ENCODE results near the gene ZCCHC14. TPM values are rescaled to one million over a fixed set of nuclear protein-coding genes. Genes with fewer than 3 reads are reported as not detected.
A peak's percentile ranks its signal among the peaks of the same experiment; 100 is the strongest.
"Not testable (repeated sequence)": the region's sequence is repeated elsewhere in the genome, so short reads cannot be mapped to it uniquely, and the experiment has no call there.

The ZCCHC14 gene
- total and polyA plus RNA-seq, 2 donors = 2.7 to 7.3 TPM

DNA sequence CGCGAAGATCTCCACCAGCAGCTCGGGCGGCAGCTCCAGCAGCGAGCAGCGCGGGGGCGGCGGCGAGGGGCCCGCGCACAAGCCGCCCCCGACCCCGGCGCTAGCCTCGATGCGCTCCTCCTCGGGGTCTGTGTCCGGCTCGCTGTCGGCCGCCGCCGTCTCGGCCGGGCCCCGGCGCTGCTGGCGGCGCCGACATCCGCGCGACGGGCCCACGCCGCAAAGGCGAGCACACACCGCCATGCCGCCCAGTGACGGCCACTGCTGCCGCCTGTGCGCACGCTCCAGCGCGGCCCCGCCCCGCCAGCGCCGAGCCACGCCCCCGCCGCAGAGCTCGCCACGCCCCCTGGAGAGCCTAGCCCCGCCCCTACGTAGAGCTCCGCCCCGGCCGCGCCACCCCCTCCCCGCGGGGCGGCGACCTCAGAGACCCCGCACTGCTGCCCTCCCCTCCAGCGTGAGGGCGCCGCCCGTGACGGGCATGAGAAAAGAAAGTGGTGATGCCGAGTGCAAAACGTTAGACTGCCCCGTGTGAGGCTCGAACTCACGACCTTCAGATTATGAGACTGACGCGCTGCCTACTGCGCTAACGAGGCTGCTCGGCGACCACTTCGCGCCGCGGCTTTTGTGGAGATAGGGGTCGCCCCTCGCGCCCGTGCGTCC lies 109.2 kb downstream of the ZCCHC14 start, which contains the start of gene FBXO31:
TSS of gene FBXO31 (minus strand) at position 272 of the 657 bp plus-strand sequence. CDS start at position 240, 32 bp downstream.
- Histone ChIP-seq H3K27ac (ENCODE audit: low read depth in 1 of 2, low read length in 1 of 2) (peak within 1 kb of the TSS; percentile 94 to 95), H3K27me3 (ENCODE audit: control insufficient read depth in 2 of 2, insufficient read depth in 1 of 2, low read length in 1 of 2) (no peaks in the 10 kb centered on the region), H3K4me1 (ENCODE audit: control insufficient read depth in 2 of 2, insufficient read depth in 2 of 2, low read length in 2 of 2) (peaks cover 25 to 43% of the 10 kb centered on the region in 2 donors), H3K36me3 (ENCODE audit: control insufficient read depth in 2 of 2, insufficient read depth in 2 of 2, low read length in 1 of 2) (peaks cover 0 to 2% of the 10 kb centered on the region in 2 donors), H3K9me3 (ENCODE audit: control insufficient read depth in 2 of 2, insufficient read depth in 1 of 2, low read length in 1 of 2) (no peaks in the 10 kb centered on the region), H3K4me3 (ENCODE audit: low read length in 2 of 2) (peak within 1 kb of the TSS; percentile 87 to 88)
- DNase-seq (ENCODE audit: low read depth in 6 of 9, low spot score in 9 of 9) = peak; percentile 65 to 93 (median 80)
- under 1% methylated on average over 92 of the region's 92 CpGs for WGBS

DNA sequence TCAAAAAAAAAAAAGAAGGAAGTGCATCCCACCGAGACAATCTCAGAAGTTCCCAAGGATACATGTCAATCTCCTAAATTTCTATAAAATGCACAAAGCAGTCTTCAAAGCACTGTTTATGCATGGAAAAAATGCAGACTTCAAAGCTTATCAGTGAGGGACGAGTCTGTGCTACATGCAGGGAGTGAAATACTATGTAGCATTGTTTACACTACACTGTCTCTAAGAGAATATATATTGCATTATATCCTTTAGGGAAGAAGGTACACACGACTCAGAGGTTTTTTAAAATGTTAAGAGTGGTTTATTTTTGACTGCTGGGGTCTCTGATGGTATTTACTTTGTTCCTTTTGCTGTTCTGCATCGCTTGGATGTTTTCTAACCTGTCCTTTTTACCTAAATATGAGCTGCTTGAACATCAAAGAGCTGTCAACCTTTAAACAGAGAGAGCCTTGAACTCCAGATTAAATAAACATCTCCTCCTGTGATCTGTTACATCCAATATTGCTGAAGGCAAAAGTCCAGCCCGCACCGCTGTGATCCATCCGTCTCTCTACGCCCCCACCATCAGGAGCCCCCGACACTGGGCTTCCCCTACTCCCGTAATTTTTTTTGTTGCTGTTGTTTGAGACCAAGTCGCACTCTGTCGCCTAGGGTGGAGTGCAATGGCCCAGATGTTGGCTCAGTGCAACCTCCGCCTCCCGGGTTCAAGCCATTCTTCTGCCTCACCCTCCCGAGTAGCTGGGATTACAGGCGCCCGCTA lies 110.6 kb downstream of the ZCCHC14 start:
- peak in 1 of 9 donors; percentile 23 for DNase-seq (ENCODE audit: low read depth in 6 of 9, low spot score in 9 of 9)
- Histone ChIP-seq H3K4me3 (ENCODE audit: low read length in 2 of 2) (peak overlapping the region; percentile 58 to 88), H3K27me3 (ENCODE audit: control insufficient read depth in 2 of 2, insufficient read depth in 1 of 2, low read length in 1 of 2) (no peaks in the 10 kb centered on the region), H3K4me1 (ENCODE audit: control insufficient read depth in 2 of 2, insufficient read depth in 2 of 2, low read length in 2 of 2) (peaks cover 15 to 28% of the 10 kb centered on the region in 2 donors), H3K36me3 (ENCODE audit: control insufficient read depth in 2 of 2, insufficient read depth in 2 of 2, low read length in 1 of 2) (peaks cover 2% of the 10 kb centered on the region in 2 donors), H3K9me3 (ENCODE audit: control insufficient read depth in 2 of 2, insufficient read depth in 1 of 2, low read length in 1 of 2) (no peaks in the 10 kb centered on the region), H3K27ac (ENCODE audit: low read depth in 1 of 2, low read length in 1 of 2) (peak overlapping the region in 1 of 2 donors; percentile 8)
- 63% methylated on average over 17 of the region's 17 CpGs for WGBS

DNA sequence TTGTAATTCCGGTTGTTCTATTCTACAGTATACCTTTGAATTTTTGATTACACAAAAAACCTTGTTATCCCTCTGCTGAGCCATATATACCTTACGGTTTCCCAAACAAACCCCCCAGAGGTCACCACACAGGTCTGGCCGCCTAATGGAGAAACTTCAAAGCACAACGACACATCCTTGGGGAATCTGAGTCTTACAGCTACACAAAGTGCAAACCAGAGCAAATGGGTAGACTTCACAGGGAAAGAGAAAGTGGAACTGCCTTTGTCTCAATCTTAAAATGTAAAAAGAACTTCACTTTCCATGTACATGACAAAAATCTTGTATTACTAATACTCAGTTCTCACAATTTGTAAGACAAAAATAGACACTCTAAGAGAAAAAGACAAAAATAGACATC lies 111.9 kb downstream of the ZCCHC14 start:
- Histone ChIP-seq H3K27ac (ENCODE audit: low read depth in 1 of 2, low read length in 1 of 2) (no peak overlapping the region), H3K4me3 (ENCODE audit: low read length in 2 of 2) (no peak overlapping the region), H3K4me1 (ENCODE audit: control insufficient read depth in 2 of 2, insufficient read depth in 2 of 2, low read length in 2 of 2) (peaks cover 12 to 24% of the 10 kb centered on the region in 2 donors), H3K27me3 (ENCODE audit: control insufficient read depth in 2 of 2, insufficient read depth in 1 of 2, low read length in 1 of 2) (no peaks in the 10 kb centered on the region), H3K9me3 (ENCODE audit: control insufficient read depth in 2 of 2, insufficient read depth in 1 of 2, low read length in 1 of 2) (no peaks in the 10 kb centered on the region), H3K36me3 (ENCODE audit: control insufficient read depth in 2 of 2, insufficient read depth in 2 of 2, low read length in 1 of 2) (peaks cover 0 to 3% of the 10 kb centered on the region in 2 donors)
- WGBS = 90% methylated on average over 4 of the region's 4 CpGs
- DNase-seq (ENCODE audit: low read depth in 6 of 9, low spot score in 9 of 9) = peak in 1 of 9 donors; percentile 19

DNA sequence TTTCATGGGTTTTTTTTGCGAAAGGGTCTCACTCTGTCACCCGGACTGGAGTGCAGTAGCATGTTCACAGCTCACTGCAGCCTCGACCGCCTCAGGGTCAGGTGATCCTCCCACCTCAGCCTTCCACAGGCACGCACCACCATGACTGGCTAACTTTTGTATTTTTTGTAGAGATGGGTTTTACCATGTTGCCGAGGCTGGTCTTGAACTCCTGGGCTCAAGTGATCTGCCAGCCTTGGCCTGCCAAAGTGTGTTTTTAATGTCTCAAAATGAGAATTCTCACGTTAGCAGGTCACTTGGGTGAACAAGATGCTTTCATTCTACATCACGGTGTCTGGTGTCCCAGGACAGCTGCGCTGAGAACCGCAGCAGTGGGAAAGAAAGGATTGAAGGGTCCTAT lies 112.4 kb downstream of the ZCCHC14 start:
- DNase-seq (ENCODE audit: low read depth in 6 of 9, low spot score in 9 of 9) = no peak
- Histone ChIP-seq H3K36me3 (ENCODE audit: control insufficient read depth in 2 of 2, insufficient read depth in 2 of 2, low read length in 1 of 2) (peaks cover 0 to 3% of the 10 kb centered on the region in 2 donors), H3K27me3 (ENCODE audit: control insufficient read depth in 2 of 2, insufficient read depth in 1 of 2, low read length in 1 of 2) (no peaks in the 10 kb centered on the region), H3K4me1 (ENCODE audit: control insufficient read depth in 2 of 2, insufficient read depth in 2 of 2, low read length in 2 of 2) (peaks cover 12 to 27% of the 10 kb centered on the region in 2 donors), H3K9me3 (ENCODE audit: control insufficient read depth in 2 of 2, insufficient read depth in 1 of 2, low read length in 1 of 2) (no peaks in the 10 kb centered on the region), H3K27ac (ENCODE audit: low read depth in 1 of 2, low read length in 1 of 2) (no peak overlapping the region), H3K4me3 (ENCODE audit: low read length in 2 of 2) (no peak overlapping the region)
- 96% methylated on average over 10 of the region's 10 CpGs for WGBS

DNA sequence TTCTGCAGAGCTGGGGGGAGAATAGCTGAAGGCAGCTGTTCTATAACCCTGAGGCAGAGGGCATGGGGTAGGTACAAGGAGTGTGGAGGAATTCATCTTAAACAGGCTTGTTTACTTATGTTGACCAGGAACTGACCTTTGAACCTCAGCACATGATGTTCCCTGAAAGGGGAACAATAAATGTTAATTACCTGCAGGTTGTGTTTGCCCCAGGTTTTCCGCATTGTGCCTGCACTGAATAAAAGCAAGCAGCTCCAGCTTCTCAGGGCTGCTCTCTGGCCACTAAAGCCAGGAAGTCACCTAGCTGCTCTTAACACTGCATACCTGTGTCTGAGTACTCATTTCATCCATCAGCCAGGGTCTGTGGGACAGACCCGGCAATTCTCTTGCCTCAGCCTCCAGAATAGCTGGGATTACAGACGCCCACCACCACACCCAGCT lies 113.5 kb downstream of the ZCCHC14 start:
- H3K36me3 ChIP-seq (ENCODE audit: control insufficient read depth in 2 of 2, insufficient read depth in 2 of 2, low read length in 1 of 2); DNase-seq (ENCODE audit: low read depth in 6 of 9, low spot score in 9 of 9); H3K27ac ChIP-seq (ENCODE audit: low read depth in 1 of 2, low read length in 1 of 2); H3K4me3 ChIP-seq (ENCODE audit: low read length in 2 of 2); H3K9me3 ChIP-seq (ENCODE audit: control insufficient read depth in 2 of 2, insufficient read depth in 1 of 2, low read length in 1 of 2); H3K27me3 ChIP-seq (ENCODE audit: control insufficient read depth in 2 of 2, insufficient read depth in 1 of 2, low read length in 1 of 2): not testable (repeated sequence)
- H3K4me1 ChIP-seq (ENCODE audit: control insufficient read depth in 2 of 2, insufficient read depth in 2 of 2, low read length in 2 of 2) = peaks cover 12 to 20% of the 10 kb centered on the region in 2 donors
- WGBS = 100% methylated on average over 3 of the region's 3 CpGs

DNA sequence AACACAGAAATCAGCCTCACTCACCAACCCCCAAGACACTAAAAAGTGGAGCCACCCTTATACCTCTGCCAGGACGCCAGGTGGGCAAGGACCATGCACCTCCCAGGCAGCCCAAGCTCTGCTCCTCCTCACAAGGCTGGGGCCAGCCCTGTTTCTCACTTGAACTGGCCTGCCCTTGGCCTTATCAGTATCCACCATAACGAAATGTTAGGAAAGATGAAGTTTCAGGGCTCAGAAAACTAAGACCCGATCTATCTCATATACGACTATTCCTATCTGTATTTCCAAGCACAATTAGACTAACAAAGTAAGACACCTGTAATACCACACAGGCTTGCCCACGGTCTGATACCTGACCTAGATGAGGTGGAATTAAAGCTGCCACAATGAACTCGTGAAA lies 116.2 kb downstream of the ZCCHC14 start:
- WGBS = 97% methylated on average over 6 of the region's 6 CpGs
- Histone ChIP-seq H3K36me3 (ENCODE audit: control insufficient read depth in 2 of 2, insufficient read depth in 2 of 2, low read length in 1 of 2) (peaks cover 2 to 6% of the 10 kb centered on the region in 2 donors), H3K4me1 (ENCODE audit: control insufficient read depth in 2 of 2, insufficient read depth in 2 of 2, low read length in 2 of 2) (peaks cover 1 to 8% of the 10 kb centered on the region in 2 donors), H3K27ac (ENCODE audit: low read depth in 1 of 2, low read length in 1 of 2) (no peak overlapping the region), H3K27me3 (ENCODE audit: control insufficient read depth in 2 of 2, insufficient read depth in 1 of 2, low read length in 1 of 2) (no peaks in the 10 kb centered on the region), H3K9me3 (ENCODE audit: control insufficient read depth in 2 of 2, insufficient read depth in 1 of 2, low read length in 1 of 2) (no peaks in the 10 kb centered on the region), H3K4me3 (ENCODE audit: low read length in 2 of 2) (no peak overlapping the region)
- DNase-seq (ENCODE audit: low read depth in 6 of 9, low spot score in 9 of 9) = no peak

DNA sequence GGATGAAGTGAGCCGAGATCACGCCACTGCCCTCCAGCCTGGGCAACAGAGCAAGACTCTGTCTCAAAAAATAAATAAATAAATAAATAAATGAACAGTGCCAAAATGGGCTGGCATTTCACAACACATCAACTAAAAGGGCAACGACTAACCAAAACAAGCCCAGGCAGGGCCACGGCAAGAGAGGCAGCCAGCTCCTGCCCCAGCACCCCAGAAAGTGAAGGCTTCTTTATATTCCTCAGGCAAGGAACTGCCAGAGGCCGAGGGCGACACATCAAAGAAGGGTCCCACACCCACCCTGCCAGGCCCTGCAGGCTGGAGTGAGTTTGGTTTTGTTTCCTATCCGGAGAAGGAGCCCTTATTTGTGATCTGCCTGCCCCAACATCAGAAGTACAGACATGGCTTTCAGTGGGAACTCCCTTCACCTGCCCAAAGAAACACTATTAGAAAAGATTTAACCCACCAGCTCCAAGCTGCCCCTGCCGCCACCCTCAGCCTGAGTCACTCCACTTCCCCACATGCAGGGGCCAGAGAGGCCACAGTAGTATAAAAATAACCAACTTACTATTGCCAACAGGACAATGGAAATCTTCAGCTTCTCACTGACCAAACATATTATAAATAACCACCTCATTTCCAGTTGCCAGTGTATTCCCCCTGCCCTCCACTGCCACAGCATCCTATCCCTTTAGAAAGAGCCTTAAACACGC lies 117.2 kb downstream of the ZCCHC14 start:
- no peaks in the 10 kb centered on the region for H3K27me3 ChIP-seq (ENCODE audit: control insufficient read depth in 2 of 2, insufficient read depth in 1 of 2, low read length in 1 of 2)
- DNase-seq (ENCODE audit: low read depth in 6 of 9, low spot score in 9 of 9) = no peak
- no peaks in the 10 kb centered on the region for H3K9me3 ChIP-seq (ENCODE audit: control insufficient read depth in 2 of 2, insufficient read depth in 1 of 2, low read length in 1 of 2)
- peaks cover 0 to 3% of the 10 kb centered on the region in 2 donors for H3K4me1 ChIP-seq (ENCODE audit: control insufficient read depth in 2 of 2, insufficient read depth in 2 of 2, low read length in 2 of 2)
- H3K36me3 ChIP-seq (ENCODE audit: control insufficient read depth in 2 of 2, insufficient read depth in 2 of 2, low read length in 1 of 2) = peaks cover 2 to 6% of the 10 kb centered on the region in 2 donors
- H3K4me3 ChIP-seq (ENCODE audit: low read length in 2 of 2) = no peak overlapping the region
- no peak overlapping the region for H3K27ac ChIP-seq (ENCODE audit: low read depth in 1 of 2, low read length in 1 of 2)
- 88% methylated on average over 9 of the region's 9 CpGs for WGBS

DNA sequence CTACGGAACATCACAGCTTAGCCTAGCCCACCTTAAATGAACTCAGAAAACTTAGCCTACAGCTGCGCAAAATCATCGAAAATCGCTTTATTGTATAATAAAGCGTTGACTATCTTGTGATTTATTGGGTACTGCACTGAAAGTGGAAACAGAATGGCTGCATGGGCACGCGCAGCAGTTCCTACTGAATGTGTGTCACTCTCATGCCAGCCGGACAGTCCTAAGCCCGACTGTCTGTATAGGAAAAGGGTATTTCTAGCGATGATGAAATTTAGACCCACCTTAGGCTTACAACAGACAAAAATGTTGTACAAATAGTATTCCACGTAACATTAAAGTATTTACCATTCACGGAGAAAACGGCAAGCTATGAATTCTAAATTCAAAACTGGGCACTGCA lies 118.5 kb downstream of the ZCCHC14 start:
- Histone ChIP-seq H3K9me3 (ENCODE audit: control insufficient read depth in 2 of 2, insufficient read depth in 1 of 2, low read length in 1 of 2) (no peaks in the 10 kb centered on the region), H3K27ac (ENCODE audit: low read depth in 1 of 2, low read length in 1 of 2) (no peak overlapping the region), H3K36me3 (ENCODE audit: control insufficient read depth in 2 of 2, insufficient read depth in 2 of 2, low read length in 1 of 2) (peaks cover 2 to 6% of the 10 kb centered on the region in 2 donors), H3K27me3 (ENCODE audit: control insufficient read depth in 2 of 2, insufficient read depth in 1 of 2, low read length in 1 of 2) (no peaks in the 10 kb centered on the region), H3K4me3 (ENCODE audit: low read length in 2 of 2) (no peak overlapping the region), H3K4me1 (ENCODE audit: control insufficient read depth in 2 of 2, insufficient read depth in 2 of 2, low read length in 2 of 2) (peaks cover 0 to 3% of the 10 kb centered on the region in 2 donors)
- WGBS = 98% methylated on average over 13 of the region's 13 CpGs
- no peak for DNase-seq (ENCODE audit: low read depth in 6 of 9, low spot score in 9 of 9)
